ENCODE data around the gene LAYN.

Gene LAYN, protein sequence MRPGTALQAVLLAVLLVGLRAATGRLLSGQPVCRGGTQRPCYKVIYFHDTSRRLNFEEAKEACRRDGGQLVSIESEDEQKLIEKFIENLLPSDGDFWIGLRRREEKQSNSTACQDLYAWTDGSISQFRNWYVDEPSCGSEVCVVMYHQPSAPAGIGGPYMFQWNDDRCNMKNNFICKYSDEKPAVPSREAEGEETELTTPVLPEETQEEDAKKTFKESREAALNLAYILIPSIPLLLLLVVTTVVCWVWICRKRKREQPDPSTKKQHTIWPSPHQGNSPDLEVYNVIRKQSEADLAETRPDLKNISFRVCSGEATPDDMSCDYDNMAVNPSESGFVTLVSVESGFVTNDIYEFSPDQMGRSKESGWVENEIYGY

DNA sequence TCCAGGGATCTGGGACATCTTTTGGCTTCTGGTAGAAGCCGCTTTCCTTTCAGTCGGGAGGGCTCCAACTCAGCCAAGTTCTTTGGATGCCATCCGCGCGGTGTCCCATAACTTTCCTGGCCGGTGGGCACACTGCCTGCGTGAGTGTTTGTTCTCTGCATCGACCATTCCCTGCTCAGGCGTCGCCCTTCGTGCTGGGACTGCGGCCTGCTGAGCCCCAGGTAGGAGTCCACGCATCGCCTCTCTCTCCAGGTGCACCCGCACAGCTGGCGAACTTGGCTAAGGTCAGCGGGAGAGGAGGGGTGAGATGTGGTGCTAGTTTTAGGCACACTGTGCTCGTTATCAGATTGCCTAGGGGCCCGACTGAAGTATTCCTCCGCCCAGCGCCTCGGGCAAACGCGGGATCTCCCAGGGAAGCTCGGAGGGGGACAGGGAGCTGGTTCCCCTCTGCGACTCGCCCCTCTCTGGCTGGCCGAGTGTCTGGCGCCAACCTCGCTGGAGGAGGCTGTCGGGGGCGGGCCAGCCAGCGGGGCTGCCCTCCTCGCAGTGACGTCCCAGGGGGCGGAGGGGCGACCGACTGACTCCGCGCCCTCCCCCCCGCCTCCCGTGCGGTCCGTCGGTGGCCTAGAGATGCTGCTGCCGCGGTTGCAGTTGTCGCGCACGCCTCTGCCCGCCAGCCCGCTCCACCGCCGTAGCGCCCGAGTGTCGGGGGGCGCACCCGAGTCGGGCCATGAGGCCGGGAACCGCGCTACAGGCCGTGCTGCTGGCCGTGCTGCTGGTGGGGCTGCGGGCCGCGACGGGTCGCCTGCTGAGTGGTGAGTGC, at the start of gene LAYN:
LAYN (plus strand) TSS at position 607 of the 823 bp plus-strand sequence; CDS start at position 731, 124 bp downstream.
- peak; percentile 48 for DNase-seq (ENCODE audit: low spot score)
- TF ChIP-seq, protein P1, sequence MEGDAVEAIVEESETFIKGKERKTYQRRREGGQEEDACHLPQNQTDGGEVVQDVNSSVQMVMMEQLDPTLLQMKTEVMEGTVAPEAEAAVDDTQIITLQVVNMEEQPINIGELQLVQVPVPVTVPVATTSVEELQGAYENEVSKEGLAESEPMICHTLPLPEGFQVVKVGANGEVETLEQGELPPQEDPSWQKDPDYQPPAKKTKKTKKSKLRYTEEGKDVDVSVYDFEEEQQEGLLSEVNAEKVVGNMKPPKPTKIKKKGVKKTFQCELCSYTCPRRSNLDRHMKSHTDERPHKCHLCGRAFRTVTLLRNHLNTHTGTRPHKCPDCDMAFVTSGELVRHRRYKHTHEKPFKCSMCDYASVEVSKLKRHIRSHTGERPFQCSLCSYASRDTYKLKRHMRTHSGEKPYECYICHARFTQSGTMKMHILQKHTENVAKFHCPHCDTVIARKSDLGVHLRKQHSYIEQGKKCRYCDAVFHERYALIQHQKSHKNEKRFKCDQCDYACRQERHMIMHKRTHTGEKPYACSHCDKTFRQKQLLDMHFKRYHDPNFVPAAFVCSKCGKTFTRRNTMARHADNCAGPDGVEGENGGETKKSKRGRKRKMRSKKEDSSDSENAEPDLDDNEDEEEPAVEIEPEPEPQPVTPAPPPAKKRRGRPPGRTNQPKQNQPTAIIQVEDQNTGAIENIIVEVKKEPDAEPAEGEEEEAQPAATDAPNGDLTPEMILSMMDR (IDR thresholded peaks at IDR 0.05; ENCODE audit: extremely low read depth, missing control alignments) = no peak

DNA sequence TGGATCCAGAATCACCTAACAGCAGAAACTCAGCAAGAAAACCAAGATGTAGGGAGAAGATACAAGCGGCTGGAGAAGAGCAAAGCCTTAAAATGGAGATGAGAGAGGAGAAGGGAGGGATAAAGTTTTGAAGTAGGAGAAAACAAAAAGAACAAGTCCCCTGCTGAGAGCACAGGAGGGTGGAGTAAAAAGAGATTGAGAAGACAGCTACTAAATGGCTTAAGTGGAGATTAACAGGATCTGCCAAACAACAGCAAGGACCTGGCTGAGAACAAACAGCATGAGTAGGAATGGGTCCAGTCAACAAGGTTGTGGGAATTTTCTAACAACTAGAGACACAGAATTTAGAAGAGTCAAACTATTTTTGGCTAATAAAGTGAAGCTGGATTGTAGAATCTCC, 46.5 kb upstream of the LAYN start:
- no peak for DNase-seq (ENCODE audit: low spot score)
- TF ChIP-seq, protein P1 (IDR thresholded peaks at IDR 0.05; ENCODE audit: extremely low read depth, missing control alignments) = no peak

DNA sequence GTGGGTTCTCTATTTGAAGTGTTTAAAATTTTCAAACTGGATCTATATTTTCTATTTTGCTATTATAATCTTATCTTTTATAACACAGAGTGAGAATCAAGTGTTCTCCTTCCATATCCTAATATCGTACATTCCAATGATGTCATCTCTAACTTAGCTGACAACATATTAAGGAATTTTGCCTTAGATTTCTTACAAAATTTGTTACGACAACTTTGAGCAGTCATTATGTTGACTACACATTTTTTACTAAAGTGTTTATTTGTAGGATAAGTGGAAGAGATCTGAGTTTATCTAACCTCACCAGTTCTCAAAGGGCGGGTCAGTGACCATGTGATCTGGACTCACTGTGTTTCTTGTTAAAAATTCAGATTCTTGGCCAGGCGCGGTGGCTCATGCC, 41.0 kb upstream of the LAYN start:
- no peak for DNase-seq (ENCODE audit: low spot score)
- TF ChIP-seq, protein P1 (IDR thresholded peaks at IDR 0.05; ENCODE audit: extremely low read depth, missing control alignments) = no peak

DNA sequence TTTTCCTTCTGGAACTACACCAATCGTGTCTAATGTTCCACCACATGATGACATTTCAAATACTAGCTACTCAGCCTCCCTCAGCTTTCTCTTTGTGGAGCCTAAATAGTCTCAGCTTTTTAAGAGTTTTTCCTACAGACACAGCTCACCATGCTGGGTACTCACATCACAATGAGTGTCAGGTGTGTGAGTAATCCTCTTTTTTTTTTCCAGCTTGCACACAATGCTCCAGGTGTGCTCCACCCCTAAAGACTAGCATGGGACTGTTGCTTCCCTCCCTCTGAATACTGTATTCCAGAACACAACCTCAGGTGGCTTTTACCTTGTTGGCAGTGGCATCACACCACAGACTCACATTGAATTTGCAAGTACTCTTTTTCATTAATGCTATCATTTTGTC, 40.0 kb upstream of the LAYN start:
- no peak for DNase-seq (ENCODE audit: low spot score)
- TF ChIP-seq, protein P1 (IDR thresholded peaks at IDR 0.05; ENCODE audit: extremely low read depth, missing control alignments) = no peak

DNA sequence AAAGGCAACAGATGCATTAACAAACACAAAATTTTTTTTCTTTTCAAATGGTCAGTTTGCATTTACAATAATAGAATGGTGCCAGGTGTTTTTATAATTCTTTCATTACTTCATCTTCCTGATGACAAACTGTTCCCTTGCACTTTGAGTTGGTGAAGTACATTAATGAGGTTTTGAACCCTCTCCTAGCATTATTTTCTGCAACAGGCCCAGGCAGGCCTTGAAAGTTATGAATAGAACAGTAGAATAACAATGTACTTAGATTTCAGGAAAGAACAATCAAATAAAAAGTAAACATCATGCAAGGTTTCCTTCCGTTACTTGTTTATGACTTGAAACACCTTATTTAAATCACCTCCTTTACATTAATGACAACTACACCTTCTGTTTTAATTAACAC, 37.9 kb upstream of the LAYN start:
- TF ChIP-seq, protein P1 (IDR thresholded peaks at IDR 0.05; ENCODE audit: extremely low read depth, missing control alignments) = no peak
- DNase-seq (ENCODE audit: low spot score) = no peak

DNA sequence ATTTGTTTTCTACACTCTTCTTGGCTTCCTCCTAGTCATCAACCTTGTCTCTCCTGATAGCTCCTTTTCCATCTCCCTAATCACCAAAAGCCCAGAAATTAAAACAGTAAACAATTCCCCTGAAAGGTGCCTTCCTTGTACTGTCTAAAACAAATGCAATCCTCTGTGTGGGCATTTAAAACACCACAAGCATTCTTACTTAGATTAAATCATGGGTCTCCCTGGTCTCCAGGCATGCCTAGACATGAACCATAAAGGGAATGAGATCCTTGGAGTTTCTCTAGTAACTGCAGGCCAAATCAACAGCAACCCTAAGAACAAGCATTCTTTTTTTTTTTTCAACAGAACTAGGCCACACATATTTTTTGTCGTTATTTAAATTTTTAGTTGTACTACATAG, 30.2 kb upstream of the LAYN start:
- no peak for DNase-seq (ENCODE audit: low spot score)
- TF ChIP-seq, protein P1 (IDR thresholded peaks at IDR 0.05; ENCODE audit: extremely low read depth, missing control alignments) = no peak

Data from GM20000 (cell line).